AG04449 (cell line): Measurements from ENCODE around the gene KCNJ12.

Experiments used
- CTCF ChIA-PET: fragments of 350-600 bp; formaldehyde crosslinking; extraction: SDS; loops from one replicate; lab custom pipeline; 2021; ENCODE audit warnings: antibody characterized with exemption; lab: Yijun Ruan, JAX
- POLR2A ChIA-PET: fragments of 400-600, 350-600 bp; formaldehyde crosslinking; extraction: SDS; loops from one replicate; lab custom pipeline; 2020; ENCODE audit warnings: antibody characterized with exemption, inconsistent platforms; lab: Yijun Ruan, JAX
- DNase-seq: peaks from one replicate; pipeline ENCODE4 v3.0.0-alpha.2; 2010; ENCODE audit warnings: low read depth, low spot score
- H3K4me3 ChIP-seq: 2 replicates; pipeline ENCODE4 v1.5.1; 2011; ENCODE audit warnings: low read depth, mild to moderate bottlenecking, control low read depth, low read length
- CTCF ChIP-seq: IDR thresholded peaks from one replicate; pipeline ENCODE4 v1.5.1; 2011; ENCODE audit warnings: mild to moderate bottlenecking, moderate library complexity, low read length, control low read depth, inconsistent platforms; ENCODE audit not compliant: insufficient read depth; ENCODE audit errors: missing control alignments

KCNJ12 gene

DNA sequence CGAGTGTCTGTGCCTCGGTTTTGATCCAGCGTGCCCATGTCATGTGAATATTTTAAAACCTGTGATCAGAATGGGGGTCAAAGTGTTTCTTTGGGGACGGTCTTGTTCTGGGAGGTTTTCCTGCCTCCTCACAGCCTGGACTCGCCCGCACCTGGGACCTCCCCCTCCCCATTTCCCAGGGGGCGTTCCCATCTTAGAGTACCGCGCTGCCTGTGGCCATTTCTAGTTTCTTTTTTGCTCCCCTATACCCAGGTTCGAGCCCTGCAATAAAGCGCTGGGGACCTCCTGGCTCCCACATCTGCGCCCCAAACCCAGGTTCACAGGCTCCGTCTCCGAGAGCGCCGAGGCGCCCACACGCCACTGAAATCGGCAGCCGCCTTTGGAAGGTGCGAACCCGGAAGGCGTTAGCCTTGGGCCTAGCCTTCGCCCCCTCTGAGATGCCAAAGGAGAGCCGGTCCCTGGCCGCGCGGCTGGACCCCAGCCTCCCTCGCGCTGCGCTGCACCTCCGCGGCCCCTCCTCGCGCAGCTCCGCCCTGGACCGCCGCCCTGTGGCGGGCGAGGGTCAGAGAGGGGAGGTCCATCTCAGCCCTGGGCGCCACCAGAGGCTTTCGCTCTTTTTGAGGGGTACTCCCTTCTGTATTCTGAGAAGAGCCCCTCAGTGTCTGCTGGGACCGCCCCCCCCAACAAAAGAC, 1.7 kb downstream of the KCNJ12 start:
- ChIA-PET CTCF (no interaction called here), POLR2A (no interaction called here)
- DNase-seq: no peak

DNA sequence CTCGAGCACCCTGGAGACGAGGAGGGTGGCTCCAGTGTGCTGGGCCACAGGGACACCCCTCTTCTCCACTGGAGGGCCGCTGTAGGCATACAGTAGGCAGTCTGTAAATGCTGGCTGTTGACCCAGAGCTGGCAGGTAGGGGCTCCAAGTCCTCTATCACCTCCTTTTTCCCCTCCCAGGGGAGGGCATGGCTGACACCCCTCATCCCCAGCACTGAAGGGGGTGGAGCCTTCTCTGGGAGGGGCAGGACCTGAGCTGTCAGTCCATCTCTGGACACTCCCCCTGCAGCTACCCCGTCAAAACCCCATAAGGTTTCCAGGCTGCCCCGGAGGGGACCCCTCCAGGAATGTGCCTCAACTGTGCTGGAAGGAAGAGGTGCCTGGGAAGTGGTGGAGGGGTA, 2.4 kb downstream of the KCNJ12 start:
- CTCF ChIA-PET: no interaction called here
- POLR2A ChIA-PET: no interaction called here

More for the DNA sequence above, 1.7 kb downstream of the KCNJ12 start:
- TF ChIP-seq CTCF: no peak
- peak overlapping the region; percentile 6; the same call in 1 of the 2 replicates for H3K4me3 ChIP-seq

GRCh38 chr17:21379080-21379711, 3.0 kb downstream of the KCNJ12 start:
- H3K4me3 ChIP-seq: no peak overlapping the region
- ChIA-PET CTCF (interaction anchor here (1.1 kb wide), 1 partner anchor 10 kb away, joined by 3 read pairs; no protein-coding TSS in a partner anchor), POLR2A (no interaction called here)
- DNase-seq: no peak
- no peak for TF ChIP-seq CTCF

More for the DNA sequence above, 2.4 kb downstream of the KCNJ12 start:
- no peak for DNase-seq
- TF ChIP-seq CTCF: no peak
- no peak overlapping the region for H3K4me3 ChIP-seq

DNA sequence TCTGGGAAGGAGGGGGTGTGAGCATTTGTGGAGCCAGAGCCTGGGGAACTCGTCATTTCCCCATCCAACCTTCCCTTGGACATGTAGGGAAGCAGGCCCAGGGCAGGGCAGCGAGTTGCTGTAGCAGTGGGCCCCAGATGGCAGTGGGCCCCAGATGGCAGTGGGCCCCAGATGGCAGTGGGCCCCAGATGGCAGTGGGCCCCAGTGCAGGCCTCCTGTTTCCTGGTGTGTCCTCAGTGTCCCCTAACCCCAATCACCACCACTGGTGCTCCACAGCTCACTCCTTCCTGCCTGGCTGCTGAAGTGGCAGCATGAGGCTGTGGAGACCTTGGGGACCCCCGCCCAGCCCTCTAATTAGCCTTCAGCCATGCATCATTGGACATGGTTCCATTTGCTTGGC, 4.5 kb downstream of the KCNJ12 start:
- POLR2A ChIA-PET: no interaction called here

DNA sequence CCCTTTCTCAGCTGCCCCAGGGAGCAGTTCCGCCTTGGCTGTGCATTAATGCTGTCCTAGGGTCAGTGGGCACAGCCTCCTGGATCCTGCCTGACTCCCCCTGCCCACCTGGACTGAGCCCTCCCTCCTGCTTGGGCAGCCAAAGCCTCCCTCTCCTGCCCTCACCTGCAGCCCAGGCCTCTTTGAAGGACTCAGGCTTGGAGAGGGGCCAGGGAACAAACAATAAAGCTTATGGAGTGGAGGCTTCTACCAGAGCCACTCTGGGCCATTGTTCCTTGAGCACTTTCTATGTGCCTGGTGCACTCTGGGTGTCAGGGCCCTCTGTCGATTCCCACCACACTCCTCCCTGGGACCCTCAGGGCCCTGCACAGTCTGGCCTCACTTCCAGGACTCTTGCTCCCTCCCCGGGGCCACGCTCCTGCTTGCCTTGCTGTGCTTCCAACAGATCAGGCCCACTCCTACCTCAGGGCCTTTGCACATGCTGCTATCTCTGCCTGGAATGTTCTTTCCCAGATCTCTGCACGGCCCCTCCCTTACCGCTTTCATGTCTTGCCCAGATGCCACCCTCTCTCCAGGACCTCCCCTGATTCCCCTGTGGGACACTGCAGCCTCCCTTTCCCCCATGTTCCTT, 5.0 kb downstream of the KCNJ12 start:
- POLR2A ChIA-PET: no interaction called here
- CTCF ChIA-PET: no interaction called here
- no peak for DNase-seq
- no peak overlapping the region for H3K4me3 ChIP-seq
- TF ChIP-seq CTCF: no peak

More for the DNA sequence above, 4.5 kb downstream of the KCNJ12 start:
- DNase-seq: no peak
- H3K4me3 ChIP-seq: no peak overlapping the region
- TF ChIP-seq CTCF: no peak
- CTCF ChIA-PET: no interaction called here
